Panc1 (cell line): Measurements from ENCODE around the gene DGCR8. TPM values are rescaled to one million over a fixed set of nuclear protein-coding genes. Genes with fewer than 3 reads are reported as not detected.

Experiments used
- ATAC-seq: fragments of 200-7000 bp; cut with Tn5 transposase; 2 replicates; pipeline ENCODE4 v1.9.1; 2020; ENCODE audit warnings: mild to moderate bottlenecking, moderate library complexity
- BruUV-seq: library from RNA; stranded (reverse); fragments of 400-500 nt; replicated peaks from 2 replicates; lab custom pipeline; 2021; lab: Mats Ljungman, UMichigan
- CTCF ChIA-PET: fragments of 300-600 bp; sonication (Branson Sonifier 250); formaldehyde crosslinking; loops from one replicate; lab custom pipeline; 2022; ENCODE audit warnings: antibody characterized with exemption; lab: Charles Lee
- POLR2A ChIA-PET: fragments of 300-600 bp; sonication (Branson Sonifier 250); formaldehyde crosslinking; loops from one replicate; lab custom pipeline; 2022; ENCODE audit warnings: antibody characterized with exemption; lab: Charles Lee
- DNase-seq: peaks from one replicate; pipeline ENCODE4 v3.0.0-alpha.2; 2010; ENCODE audit warnings: low read depth, low spot score
- H3K27ac ChIP-seq: 2 replicates; pipeline ENCODE4 v1.5.1; 2011; ENCODE audit warnings: mild to moderate bottlenecking, low read length, inconsistent platforms
- H3K27me3 ChIP-seq: fragments of 200-500 bp; sonication (Bioruptor generic); 2 replicates; pipeline ENCODE4 v1.6.0; 2014; ENCODE audit warnings: low read length, inconsistent platforms; ENCODE audit not compliant: control insufficient read depth, insufficient read depth
- H3K36me3 ChIP-seq: fragments of 200-500 bp; sonication (Bioruptor generic); 2 replicates; pipeline ENCODE4 v1.5.1; 2014; ENCODE audit warnings: inconsistent platforms, mild to moderate bottlenecking, low read length, moderate library complexity; ENCODE audit not compliant: control insufficient read depth, insufficient read depth
- H3K4me1 ChIP-seq: 2 replicates; pipeline ENCODE4 v1.5.1; 2011; ENCODE audit warnings: inconsistent platforms, mild to moderate bottlenecking, low read length, moderate library complexity; ENCODE audit not compliant: control insufficient read depth, insufficient read depth
- H3K4me3 ChIP-seq, 2 experiments: 2 replicates each; pipeline ENCODE4 v1.5.1; 2011 to 2012; ENCODE audit warnings: low read depth in 2 of 2, low read length in 2 of 2, mild to moderate bottlenecking in 2 of 2, inconsistent platforms in 1 of 2, moderate library complexity in 1 of 2
- H3K9me3 ChIP-seq: fragments of 200-500 bp; sonication (Bioruptor generic); 2 replicates; pipeline ENCODE4 v1.5.1; 2014; ENCODE audit warnings: low read depth, mild to moderate bottlenecking, inconsistent platforms, low read length, moderate library complexity; ENCODE audit not compliant: control insufficient read depth, insufficient read depth
- POLR2AphosphoS5 ChIP-seq: IDR thresholded peaks from 2 replicates; pipeline ENCODE4 v1.6.1; 2012; ENCODE audit warnings: mild to moderate bottlenecking, low read depth, low read length, moderate library complexity
- SIN3A ChIP-seq: IDR thresholded peaks from 2 replicates; pipeline ENCODE4 v1.6.1; 2012; ENCODE audit warnings: low read depth, mild to moderate bottlenecking, low read length, moderate library complexity, borderline replicate concordance; ENCODE audit not compliant: insufficient read depth
- TCF7L2 ChIP-seq: IDR thresholded peaks from 2 replicates; pipeline ENCODE4 v1.6.1; 2011; ENCODE audit warnings: mild to moderate bottlenecking, low read depth, low read length, inconsistent platforms
- in situ Hi-C: cut with HindIII; loops from 2 replicates; pipeline ENCODE4 v1.10.0; 2016; ENCODE audit warnings: low sequenced_read_pairs, low pct_unique_long_range_greater_than_20kb
- intact Hi-C: fragments of 100-400 bp; cut with micrococcal nuclease; formaldehyde crosslinking; loops from one replicate; pipeline ENCODE4 v1.10.0; 2022; ENCODE audit not compliant: unreplicated experiment
- total RNA-seq: library from RNA; stranded (reverse); gene quantifications from one replicate; pipeline ENCODE4 v1.2.1, GENCODE V29; 2021; ENCODE audit not compliant: unreplicated experiment
- TF ChIP-seq, protein P1 (sequence below), 2 experiments: IDR thresholded peaks; 2 replicates each; pipeline ENCODE4 v1.6.1; 2011 to 2012; ENCODE audit warnings: low read depth in 2 of 2, control low read depth in 1 of 2, low read length in 1 of 2, mild to moderate bottlenecking in 1 of 2, moderate library complexity in 1 of 2; ENCODE audit not compliant: insufficient read depth in 1 of 2
- TF ChIP-seq, protein P2 (sequence below): fragments of 450-650 bp; IDR thresholded peaks from 2 replicates; pipeline ENCODE4 v1.5.1; 2017; ENCODE audit warnings: mild to moderate bottlenecking

Gene DGCR8
- total RNA-seq, 1 experiment from 2014 or later = 35.0 TPM

DNA sequence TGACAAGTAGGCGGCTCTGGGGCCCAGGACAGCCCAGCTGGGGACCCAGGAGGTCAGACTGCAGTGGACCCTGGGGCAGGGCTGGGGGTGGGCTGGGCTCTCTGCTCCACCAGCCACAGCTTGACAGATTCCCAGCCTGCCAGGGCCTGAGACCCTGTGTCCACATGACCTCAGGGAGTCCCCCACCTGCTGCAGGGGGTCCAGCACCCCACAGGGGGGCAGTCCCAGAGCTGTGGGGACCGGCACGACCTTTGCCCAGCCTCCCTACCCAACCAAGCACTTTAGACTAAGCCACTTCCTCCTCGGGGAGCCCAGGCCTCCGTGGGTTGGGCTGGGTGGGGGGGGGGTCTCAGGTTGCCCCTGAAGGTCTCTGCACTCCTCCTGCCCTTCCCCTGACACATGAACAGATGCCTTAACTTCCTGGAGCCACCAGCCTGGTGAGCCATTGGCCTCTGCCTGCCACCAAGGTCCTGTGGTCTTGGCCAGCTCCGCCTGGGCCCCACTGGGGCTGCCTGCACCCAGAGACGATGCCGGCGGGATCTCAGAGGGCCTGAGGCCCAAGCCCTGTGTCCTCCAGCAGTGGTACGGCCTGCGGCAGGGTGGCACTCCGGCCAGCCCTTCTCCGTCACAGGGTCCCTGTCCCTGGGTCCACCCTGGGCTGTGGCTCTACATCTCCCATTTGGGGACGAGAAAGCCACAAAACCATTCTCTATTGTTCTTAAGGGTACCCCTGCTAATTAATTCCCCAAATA, 67.4 kb downstream of the DGCR8 start:
- ChIA-PET POLR2A (no interaction called here), CTCF (no interaction called here)
- no peaks in the 10 kb centered on the region for H3K27me3 ChIP-seq
- H3K4me3 ChIP-seq = no peak overlapping the region
- no peak overlapping the region for H3K27ac ChIP-seq
- no peak for DNase-seq
- intact Hi-C loops (no loop called here), in situ Hi-C loops (no loop called here)
- H3K9me3 ChIP-seq = no peaks in the 10 kb centered on the region
- no peak for ATAC-seq
- no peaks in the 10 kb centered on the region for H3K4me1 ChIP-seq
- H3K36me3 ChIP-seq = no peaks in the 10 kb centered on the region
- TF ChIP-seq TCF7L2 (no peak), SIN3A (no peak), POLR2AphosphoS5 (no peak)
- TF ChIP-seq, protein P1, sequence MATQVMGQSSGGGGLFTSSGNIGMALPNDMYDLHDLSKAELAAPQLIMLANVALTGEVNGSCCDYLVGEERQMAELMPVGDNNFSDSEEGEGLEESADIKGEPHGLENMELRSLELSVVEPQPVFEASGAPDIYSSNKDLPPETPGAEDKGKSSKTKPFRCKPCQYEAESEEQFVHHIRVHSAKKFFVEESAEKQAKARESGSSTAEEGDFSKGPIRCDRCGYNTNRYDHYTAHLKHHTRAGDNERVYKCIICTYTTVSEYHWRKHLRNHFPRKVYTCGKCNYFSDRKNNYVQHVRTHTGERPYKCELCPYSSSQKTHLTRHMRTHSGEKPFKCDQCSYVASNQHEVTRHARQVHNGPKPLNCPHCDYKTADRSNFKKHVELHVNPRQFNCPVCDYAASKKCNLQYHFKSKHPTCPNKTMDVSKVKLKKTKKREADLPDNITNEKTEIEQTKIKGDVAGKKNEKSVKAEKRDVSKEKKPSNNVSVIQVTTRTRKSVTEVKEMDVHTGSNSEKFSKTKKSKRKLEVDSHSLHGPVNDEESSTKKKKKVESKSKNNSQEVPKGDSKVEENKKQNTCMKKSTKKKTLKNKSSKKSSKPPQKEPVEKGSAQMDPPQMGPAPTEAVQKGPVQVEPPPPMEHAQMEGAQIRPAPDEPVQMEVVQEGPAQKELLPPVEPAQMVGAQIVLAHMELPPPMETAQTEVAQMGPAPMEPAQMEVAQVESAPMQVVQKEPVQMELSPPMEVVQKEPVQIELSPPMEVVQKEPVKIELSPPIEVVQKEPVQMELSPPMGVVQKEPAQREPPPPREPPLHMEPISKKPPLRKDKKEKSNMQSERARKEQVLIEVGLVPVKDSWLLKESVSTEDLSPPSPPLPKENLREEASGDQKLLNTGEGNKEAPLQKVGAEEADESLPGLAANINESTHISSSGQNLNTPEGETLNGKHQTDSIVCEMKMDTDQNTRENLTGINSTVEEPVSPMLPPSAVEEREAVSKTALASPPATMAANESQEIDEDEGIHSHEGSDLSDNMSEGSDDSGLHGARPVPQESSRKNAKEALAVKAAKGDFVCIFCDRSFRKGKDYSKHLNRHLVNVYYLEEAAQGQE (IDR thresholded peaks at IDR 0.05; ENCODE audit: insufficient read depth in 1 of 2, low read depth in 2 of 2, low read length in 1 of 2) = no peak
- TF ChIP-seq, protein P2, sequence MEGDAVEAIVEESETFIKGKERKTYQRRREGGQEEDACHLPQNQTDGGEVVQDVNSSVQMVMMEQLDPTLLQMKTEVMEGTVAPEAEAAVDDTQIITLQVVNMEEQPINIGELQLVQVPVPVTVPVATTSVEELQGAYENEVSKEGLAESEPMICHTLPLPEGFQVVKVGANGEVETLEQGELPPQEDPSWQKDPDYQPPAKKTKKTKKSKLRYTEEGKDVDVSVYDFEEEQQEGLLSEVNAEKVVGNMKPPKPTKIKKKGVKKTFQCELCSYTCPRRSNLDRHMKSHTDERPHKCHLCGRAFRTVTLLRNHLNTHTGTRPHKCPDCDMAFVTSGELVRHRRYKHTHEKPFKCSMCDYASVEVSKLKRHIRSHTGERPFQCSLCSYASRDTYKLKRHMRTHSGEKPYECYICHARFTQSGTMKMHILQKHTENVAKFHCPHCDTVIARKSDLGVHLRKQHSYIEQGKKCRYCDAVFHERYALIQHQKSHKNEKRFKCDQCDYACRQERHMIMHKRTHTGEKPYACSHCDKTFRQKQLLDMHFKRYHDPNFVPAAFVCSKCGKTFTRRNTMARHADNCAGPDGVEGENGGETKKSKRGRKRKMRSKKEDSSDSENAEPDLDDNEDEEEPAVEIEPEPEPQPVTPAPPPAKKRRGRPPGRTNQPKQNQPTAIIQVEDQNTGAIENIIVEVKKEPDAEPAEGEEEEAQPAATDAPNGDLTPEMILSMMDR = no peak
- BruUV-seq = no TSS peak

DNA sequence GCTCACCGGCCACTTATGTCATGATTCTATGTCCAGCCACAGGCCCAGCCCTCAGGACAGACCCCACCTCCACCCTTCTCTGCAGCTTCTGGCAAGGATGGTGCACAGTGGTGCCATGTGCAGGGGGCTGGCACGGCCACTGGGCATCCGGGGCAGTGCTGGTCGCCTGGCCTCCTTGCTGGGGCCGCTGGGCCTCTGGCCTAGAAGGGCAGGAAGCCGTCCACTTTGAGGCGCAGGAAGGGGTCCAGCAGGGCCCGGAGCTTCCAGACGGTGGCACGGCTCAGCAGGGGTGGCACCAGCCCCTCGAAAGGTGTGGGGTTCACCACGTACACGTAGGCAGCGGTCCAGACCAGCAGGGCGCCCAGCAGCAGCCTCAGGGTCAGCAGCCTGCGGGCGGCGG, 68.4 kb downstream of the DGCR8 start:
- TF ChIP-seq, protein P2 = no peak
- TF ChIP-seq TCF7L2 (no peak), SIN3A (no peak), POLR2AphosphoS5 (no peak)
- TF ChIP-seq, protein P1 (IDR thresholded peaks at IDR 0.05; ENCODE audit: insufficient read depth in 1 of 2, low read depth in 2 of 2, low read length in 1 of 2) = no peak
- intact Hi-C loops (no loop called here), in situ Hi-C loops (no loop called here)
- ChIA-PET CTCF (no interaction called here), POLR2A (no interaction called here)
- no TSS peak for BruUV-seq
- no peak for DNase-seq
- Histone ChIP-seq H3K9me3 (no peaks in the 10 kb centered on the region), H3K36me3 (no peaks in the 10 kb centered on the region), H3K4me3 (no peak overlapping the region), H3K27me3 (no peaks in the 10 kb centered on the region), H3K4me1 (no peaks in the 10 kb centered on the region), H3K27ac (no peak overlapping the region)
- no peak for ATAC-seq
